HG02763 (cell line): ENCODE results near the gene ATP1A4.
A peak's percentile ranks its signal among the peaks of the same experiment; 100 is the strongest.

Source experiments
- ATAC-seq: cut with Tn5 transposase; IDR thresholded peaks from one replicate; pipeline ENCODE4 v1.9.1; 2021; ENCODE audit warnings: mild to moderate bottlenecking, moderate library complexity; ENCODE audit not compliant: unreplicated experiment

The ATP1A4 gene

DNA sequence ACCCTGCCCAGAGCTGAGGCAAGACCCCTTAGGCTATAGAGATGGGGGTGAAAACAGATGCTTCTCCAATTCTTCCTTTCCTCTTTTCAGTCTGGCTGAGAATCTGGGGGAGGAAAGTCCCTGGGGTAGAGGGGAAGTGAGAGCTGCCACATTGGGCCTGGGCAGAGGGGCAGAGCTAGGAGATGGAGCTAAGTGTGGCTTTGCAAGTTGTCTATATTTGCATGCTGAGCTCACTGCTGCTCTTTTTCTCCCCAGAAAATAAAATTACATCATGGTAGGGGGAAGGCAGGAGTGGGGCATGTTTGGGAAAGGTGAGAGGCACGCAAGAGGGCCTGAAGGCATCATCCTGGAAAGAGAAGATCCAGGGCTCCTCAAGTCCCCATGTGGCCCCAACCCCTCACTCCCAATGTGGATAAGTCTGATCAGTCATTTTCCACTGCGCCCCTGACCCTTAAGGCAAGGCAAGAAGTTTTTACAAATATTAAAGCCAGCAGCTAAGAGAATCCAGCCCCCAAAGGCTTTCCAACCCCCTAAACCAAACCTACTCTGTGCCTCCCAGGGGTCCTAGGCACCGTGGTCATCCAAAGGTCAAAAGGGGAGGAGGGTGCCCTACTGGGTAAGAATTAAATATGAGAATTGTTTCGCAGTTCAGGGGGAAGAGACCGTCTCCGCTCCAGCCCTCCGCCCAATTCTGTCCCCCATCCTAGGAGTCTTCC lies 53.3 kb downstream of the ATP1A4 start:
- ATAC-seq: peak; percentile 69

DNA sequence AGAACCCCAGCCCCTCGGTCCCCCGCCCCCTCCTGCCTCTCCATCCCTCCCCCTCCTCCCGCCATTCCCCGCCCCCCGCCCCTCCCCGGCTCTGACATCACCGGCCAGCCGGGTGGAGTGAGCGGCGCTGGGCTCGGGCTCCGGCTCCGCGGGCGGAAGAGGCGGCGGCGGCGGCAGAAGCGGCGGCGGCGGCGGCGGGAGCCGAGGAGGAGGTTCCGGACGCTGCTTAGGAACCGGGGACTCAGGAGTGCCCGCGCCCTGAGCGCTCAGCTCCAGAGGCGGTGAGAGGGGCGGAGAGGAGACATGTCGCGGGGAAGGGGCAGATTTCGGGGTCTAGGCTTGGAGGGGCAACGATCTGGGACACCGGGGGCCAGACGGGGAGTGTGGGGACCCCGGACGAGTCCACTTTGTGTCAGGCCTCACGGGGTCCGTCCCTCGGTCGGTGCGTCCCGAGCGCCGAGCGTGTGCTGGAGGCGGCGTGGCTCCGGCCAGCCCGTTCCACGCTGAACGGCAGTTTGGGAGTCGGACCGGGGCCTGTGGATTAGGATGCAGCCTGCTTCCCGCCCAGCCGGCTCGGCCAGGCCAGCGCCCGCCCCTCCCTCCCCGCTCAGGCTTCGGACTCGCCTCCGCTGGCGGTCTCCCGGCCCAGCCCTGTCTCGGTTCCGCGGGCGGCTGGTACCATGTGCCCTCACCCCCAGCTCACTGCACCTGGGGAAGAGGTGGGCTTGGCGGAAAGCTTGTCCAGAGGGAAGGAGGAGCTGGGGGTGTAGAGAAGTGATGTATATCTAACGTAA lies 54.0 kb downstream of the ATP1A4 start, which contains the start of gene PEA15:
TSS of gene PEA15 (plus strand) at position 143 of the 794 bp plus-strand sequence. CDS start 6,161 bp downstream, outside the sequence.
- ATAC-seq: peak; percentile 40

DNA sequence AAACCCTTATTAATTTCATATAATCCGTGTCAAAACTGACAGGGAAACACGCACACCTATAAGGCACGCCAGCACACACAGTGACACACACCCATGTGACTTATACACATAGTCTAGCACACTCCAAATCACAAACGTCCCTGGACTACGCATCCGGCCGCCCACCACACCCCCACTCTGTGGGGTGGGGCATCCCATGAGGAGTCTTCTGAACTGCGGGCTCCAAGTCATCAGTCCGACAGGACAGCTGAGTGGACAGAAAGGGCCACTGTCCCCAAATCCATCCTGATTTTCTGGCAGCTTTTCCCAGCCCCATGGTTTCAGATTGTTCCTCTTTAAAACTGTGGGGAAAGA lies 54.6 kb downstream of the ATP1A4 start:
- no peak for ATAC-seq

DNA sequence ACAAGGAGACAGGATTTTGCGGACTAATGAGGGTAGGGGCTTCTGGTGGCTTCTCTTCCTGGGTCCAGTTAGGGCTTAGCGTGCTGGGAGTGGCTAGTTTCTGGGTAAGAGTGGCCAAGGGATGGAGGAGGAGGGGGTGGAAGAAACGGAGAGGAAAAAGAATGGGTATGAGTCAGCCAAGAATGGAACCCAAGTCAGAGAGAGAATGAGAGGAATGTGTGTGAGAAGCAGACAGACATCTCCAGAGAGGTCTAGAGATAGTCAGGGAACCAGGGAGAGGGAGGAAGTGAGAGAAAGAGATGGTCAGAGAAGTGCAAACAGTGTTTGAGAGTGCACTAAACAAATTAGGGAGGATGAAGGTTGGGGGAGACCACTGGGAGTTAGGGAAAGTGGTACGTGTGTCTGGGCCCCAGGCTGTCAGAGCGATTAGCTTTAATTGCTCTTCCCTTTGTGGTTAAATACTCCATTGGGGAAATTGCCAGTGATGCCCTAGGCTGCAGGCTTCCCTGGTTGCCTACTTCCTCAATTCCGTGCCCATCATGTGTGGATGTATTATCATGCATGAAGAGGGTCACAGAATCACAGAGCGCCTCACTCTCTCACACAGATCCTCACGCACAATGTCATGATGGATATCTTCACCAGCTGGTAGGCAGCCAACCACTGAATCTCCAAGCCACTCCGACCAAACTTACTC lies 55.2 kb downstream of the ATP1A4 start:
- ATAC-seq: no peak

DNA sequence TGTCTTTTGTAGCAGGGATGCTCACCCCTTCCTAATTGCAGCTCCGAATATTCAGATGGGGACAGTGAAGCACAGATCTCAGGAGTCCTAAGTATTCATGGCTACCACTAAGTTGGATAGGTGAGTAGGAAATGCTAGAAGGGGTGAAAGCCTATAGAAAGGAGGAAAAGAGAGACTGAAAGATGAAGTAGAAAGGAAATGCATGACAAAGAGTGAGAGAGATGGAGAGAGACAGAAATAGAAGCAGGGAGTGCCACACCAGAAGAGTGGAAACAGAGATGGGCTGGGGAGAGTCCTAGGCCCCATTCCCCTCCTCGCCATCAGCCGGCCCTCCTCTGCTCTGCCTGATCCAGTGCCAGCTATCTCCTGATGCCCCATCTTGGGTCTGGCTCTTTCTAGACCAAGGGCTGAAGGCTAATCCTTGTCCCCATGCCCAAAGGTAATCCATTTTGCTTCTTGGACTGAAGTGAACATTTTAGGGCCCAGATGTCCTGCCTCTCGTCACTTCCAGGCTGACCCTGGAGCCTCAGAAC lies 55.8 kb downstream of the ATP1A4 start:
- ATAC-seq: no peak

DNA sequence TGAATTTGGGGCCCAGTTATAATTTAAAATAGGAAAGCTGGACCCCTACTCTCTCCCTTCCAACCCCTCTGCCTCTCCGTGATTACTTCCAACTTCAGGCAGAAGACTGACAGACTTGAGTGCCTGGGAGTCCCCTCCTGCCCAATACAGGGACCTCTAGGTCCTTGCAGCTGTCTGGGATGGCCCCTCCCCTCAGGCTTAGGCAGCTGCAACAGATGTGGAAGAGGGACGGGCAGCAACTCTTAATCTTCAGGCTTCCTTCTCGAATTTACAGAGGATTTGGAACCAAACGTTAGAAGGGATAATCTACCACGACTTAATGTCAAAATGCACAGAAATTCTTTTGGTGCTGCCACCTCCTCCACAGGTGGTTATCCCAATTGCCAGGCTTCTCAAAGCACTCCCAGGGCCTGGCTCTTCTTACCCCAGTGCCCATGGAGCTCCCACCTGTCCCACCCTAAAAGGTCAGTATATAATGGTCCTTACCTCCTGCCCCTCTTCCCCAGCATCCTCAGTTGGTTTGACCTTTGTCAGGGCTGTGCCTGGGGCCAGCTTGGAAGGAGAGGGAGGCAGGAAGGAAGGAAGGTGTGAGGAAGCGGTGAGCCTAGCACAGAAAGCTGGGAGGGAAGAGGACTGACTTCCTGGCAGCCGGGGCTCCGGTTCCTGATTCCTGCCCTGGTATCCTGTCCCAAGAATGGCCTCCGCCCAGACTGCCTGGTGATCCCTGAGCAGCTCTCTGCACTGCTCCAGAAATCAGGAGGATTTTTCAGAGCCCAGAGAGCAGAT lies 56.6 kb downstream of the ATP1A4 start:
- no peak for ATAC-seq

DNA sequence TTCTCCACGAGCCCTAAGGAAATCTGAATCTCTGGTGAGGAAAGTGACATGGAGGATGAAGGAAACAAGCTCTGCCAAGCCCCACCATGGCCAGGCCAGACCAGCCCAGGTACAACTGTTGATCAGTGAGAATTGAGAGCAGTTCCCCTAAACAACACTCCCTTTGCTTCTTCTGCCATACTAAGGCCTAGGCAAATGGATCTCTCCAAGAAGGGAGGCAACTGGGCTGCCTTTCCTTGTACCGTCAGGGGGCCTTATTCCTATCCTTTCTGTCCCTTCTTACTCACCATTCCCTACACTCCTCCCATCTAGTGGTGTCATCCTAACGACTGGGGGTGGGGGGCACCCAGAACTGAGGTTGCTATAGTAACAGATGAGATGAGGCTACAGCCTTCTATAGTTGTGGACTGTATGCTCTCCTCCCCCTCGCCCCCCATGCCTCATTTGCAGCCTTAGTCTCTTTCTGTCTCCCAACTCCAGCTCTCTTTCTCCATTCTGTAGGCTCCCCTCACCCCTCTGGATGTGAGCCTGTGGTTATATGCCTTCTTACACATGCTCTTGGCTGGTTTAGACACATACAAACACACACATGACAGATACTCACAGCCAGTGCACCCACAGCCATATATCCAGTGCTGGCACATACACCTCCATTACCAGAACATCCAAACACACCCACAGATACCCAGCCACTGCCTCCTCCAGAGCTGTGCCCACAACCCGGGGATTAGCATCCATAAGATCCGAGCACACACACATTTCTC lies 57.3 kb downstream of the ATP1A4 start:
- ATAC-seq: no peak

DNA sequence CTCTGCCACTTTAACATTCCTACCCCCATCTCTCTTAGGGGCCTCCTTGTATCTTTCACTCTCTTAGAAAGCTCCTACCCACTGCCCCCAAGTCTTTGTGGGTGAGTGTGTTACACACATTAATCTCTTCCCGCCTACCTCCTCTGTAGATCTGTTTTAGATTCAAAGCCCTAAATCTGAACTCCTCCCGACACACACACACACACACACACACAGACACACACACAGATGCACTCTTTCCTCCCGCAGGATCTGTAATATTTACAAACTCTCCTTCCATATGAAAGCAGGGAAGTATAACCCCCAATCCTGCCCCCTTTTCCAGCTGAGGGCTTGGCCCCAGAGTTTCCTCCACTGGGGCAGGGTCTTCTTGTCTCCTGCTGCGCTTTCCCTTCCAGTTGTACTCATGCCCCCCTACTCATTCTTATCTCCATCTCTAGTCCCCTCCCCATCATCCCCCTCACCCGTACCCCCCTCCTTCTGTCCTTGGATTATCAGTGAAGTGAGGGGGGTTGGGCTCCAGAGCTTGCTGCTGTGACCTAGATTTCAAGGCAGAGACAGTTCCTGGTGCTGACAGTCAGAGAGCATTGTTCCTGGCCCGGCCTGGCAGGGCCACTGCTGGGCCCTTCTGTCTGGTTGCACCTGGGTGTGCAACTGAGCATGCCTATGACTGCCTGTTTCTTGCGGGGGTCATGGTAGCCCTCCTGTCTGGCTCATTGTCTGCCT lies 58.1 kb downstream of the ATP1A4 start:
- ATAC-seq: no peak

DNA sequence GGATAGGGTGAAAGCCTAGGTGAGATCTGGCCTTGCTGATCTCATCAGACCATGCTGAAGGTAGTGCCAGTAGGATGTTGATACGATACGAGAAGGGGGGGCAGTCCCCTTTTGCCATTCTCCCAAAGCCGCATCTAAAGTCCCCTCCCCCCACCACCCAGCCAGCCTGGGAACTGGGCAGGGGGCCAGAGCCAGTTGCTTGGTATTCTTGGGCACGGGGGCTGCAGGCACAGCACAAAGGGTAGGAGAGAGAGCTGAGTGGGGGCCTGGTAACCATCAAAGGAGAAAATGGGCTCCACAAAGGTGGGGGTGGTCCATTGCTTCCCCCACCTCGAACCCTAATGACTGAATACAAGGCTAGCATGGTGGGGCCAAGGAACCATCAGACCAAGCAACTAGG lies 59.2 kb downstream of the ATP1A4 start:
- ATAC-seq: no peak

DNA sequence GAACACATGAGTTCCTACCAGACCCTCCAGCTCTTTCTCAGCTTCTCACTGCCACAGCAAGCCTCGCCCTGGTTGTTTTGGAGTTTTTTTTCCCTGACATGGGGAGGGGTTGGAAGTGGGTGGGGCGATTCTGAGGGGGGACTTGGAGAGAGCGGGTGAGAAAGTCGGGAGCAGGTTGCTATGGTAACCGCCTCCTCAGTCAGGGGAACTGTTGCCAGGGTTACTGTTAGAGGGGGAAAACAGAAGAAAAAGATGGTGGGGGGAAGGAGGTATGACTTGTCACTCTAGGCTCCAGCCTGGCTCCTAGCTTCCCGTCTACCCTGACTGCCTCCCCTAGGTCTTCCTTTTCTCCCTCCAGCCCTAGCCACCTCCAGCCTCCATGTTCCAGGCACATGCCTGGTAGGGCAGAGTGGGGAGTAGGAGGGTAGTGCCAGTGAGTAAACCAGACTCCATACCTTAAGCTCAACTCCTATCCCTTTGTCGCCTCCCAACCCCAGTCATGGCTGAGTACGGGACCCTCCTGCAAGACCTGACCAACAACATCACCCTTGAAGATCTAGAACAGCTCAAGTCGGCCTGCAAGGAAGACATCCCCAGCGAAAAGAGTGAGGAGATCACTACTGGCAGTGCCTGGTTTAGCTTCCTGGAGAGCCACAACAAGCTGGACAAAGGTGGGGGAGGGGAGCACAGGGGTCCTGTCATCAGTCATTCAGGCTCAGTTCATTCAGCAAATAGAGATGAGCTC lies 59.8 kb downstream of the ATP1A4 start:
- ATAC-seq: no peak

DNA sequence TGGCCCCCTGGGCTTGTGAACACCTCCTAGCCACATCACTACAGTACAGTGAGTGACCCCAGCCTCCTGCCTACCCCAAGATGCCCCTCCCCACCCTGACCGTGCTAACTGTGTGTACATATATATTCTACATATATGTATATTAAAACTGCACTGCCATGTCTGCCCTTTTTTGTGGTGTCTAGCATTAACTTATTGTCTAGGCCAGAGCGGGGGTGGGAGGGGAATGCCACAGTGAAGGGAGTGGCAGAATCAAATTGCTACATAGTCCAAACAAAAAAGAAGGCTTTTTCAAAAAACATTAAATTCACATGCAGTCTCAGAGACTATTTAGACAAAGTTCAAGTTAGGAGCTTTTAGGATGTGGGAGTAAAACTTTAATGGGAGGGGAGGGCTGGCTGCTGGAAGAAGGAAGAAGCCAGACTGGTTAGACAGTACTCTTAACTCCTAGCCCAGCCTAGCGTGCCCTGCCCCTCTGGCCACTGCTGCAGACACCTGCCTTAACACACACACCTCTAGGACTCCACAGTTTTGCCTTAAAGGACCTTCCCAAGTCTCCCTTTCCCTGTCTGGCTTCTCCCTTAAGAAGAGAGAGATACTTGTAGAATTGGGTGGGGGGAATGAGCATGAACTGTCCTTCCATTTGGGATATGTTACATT lies 63.2 kb downstream of the ATP1A4 start:
- ATAC-seq: no peak

DNA sequence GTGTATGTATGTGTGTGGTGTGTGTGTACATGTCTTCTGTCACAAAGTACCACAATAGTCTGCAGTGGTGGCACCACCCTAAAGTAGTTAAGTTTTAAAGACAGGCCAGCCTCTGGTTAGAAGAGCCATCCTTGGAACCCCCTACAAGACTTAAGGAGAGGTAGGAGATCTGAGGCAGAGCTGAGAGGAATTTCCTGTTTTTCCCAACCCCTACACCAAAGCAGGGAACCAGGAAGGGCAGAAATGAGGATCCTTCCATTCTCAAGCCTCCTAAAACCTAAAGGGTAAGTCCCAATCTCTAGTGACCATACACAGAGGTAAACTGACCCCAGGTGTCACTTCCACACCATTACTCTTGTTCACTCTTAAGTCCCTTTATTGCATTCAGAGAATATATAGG lies 64.9 kb downstream of the ATP1A4 start:
- no peak for ATAC-seq

DNA sequence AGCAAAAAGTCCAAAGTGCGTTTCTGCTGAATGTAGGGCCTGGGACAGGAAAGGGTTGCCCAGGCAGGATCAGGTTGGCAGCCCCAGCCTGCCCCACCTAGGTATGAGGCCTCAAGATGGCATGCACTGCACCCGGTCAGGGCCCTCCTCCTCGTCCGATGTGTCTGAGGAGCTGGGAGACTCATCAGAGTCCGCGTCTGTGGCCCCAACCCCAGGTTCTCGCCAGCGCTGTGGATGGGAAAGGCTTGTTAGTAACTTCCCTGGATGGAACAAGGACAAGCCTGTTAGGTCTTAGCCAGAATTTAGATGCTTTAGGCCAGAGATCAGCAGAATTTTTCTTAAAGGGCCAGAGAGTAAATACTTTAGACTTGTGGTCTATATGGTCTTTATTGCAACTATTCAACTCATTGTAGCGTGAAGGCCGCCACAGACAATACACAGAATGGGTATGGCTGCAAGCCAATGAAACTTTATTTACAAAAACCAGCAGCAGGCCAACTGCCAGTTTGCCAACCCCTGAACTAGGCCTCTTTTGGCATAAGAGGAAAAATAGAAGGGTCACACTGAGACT lies 66.2 kb downstream of the ATP1A4 start:
- no peak for ATAC-seq

DNA sequence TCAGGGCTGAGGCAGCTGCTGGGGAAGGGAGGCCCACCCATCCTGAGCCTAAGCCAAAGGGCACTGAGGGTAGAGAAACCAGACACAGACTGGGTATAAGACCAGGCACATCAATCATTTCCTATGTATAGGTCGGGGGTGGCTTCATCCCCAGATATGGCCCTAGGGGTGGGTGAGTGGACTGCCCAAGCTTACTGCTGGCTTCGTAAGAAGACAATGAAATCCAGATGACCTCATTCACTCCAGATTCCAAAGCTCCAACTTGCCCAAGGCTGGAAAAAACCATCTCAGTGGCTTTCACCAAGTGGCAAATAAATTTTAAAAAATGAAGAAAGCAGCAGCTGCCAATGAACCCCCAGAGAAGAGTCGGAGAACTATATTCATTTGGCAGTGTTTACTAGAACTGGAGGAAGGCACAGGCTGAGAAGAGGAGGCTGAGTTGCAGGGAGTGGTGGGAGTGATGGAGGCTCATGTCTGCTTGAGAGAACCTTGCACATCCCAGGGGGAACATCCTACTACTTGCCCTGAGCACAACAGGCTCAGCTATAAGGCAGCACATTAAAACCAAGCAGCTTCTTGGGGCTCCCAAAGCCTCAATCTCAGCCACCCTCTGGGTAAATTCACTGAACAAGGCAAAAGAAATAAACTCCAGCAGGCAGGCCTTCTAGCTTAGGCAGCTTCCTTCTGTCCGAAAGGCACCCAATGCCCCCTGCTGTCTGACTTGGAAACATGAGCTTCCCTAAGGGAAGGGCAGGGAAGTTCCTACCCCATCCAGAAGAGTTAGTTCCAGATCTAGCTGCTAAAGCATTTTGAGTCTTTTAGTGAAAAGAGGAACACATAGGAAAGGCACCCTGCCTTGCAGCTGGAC lies 67.9 kb downstream of the ATP1A4 start:
- no peak for ATAC-seq

DNA sequence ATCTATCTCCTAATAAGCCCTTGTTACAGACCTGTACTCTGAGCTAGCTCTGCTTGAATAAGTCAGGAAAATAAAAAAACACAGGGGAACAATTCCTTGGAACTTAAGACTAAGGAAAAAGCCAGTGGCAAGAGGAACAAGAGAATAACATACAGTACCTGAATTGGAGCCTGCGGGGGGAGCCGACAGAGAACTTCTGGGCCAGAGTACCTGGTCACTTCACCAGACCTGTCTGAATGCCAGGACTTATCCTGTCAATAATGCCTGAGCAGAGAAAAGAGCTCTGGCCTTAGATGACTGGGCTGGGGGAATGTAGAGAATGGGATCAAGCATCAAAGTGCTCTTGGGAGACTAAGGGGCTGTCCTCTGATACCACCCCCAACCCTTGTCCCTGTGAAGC lies 68.9 kb downstream of the ATP1A4 start:
- ATAC-seq: no peak

DNA sequence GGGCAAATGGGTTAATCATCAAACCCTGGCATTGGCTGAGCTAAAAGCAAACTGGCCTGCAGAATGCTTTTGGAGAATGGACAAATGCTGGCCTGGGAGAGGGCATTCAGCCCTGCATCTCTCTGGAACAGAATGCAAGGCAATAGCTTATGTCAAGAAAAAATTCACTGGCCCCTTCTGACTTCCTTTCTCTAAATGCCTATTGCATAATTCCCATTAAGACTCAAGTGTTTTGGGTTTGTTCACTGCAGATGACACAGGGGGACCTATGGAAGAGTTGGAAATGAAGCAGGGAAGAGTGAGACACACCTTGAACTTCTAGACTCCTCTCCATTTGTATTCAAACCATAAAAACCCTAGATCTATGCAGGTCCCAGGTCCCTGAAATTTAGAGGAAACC lies 69.7 kb downstream of the ATP1A4 start:
- ATAC-seq: no peak

DNA sequence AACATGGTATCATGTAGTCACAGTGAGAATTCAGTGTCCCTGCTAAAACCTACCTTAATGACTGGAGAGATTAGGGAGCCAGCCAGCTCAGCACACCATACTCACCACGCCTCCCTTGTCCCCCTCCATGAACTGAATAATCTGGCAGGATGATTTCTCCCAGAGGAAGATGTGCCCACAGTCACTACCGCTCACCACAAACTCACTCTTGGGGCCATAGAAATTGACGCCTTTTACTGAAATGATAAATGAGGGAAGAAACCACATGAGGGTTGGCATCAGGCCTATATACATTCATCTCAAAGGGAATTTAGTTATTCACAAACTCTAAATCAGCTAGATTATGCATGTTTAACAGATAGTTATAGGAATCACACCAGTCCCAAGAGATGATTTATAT lies 71.1 kb downstream of the ATP1A4 start:
- ATAC-seq: no peak
